ENCODE measurements around the gene TMEM217. TPM values are rescaled to one million over a fixed set of nuclear protein-coding genes. Genes with fewer than 3 reads are reported as not detected.

The TMEM217 gene
- total RNA-seq, 4 donors from 2014 or later = 1.4 to 4.7 (median 2.0) TPM

GRCh38 chr6:37279366-37280134 lies 21.6 kb upstream of the TMEM217 start:
- Histone ChIP-seq H3K36me3 (peaks cover 5 to 57% (median 7%) of the 10 kb centered on the region in 3 donors), H3K27me3 (no peaks in the 10 kb centered on the region), H3K4me1 (peaks cover 0 to 26% (median under 1%) of the 10 kb centered on the region in 3 donors), H3K4me3 (no peak overlapping the region), H3K27ac (peak overlapping the region in 1 of 4 donors; percentile 42), H3K9me3 (no peaks in the 10 kb centered on the region)
- intact Hi-C loops (cut with DNase I) = no loop called here
- DNase-seq = no peak
- no peak for TF ChIP-seq POLR2A (IDR thresholded peaks at IDR 0.05)
- no peak for TF ChIP-seq CTCF (IDR thresholded peaks at IDR 0.05)
- WGBS, 2 donors = 78 to 94% methylated on average over 8 to 9 of the region's 9 CpGs

- DNase-seq = no peak
- intact Hi-C loops (cut with DNase I) = no loop called here
- Histone ChIP-seq H3K4me3 (no peak overlapping the region), H3K36me3 (peaks cover 0 to 40% (median 0%) of the 10 kb centered on the region in 3 donors), H3K27ac (no peak overlapping the region), H3K27me3 (no peaks in the 10 kb centered on the region), H3K4me1 (peaks cover 0 to 26% (median 0%) of the 10 kb centered on the region in 3 donors), H3K9me3 (no peaks in the 10 kb centered on the region)
- TF ChIP-seq CTCF (IDR thresholded peaks at IDR 0.05) (no peak), POLR2A (IDR thresholded peaks at IDR 0.05) (no peak)
- 83% methylated on average over 6 of the region's 6 CpGs for WGBS, 2 donors
These were observed 19.1 kb upstream of the TMEM217 start for GRCh38 chr6:37277001-37277409.

GRCh38 chr6:37275350-37275749 lies 17.4 kb upstream of the TMEM217 start:
- peaks cover 0 to 38% (median 0%) of the 10 kb centered on the region in 3 donors for H3K36me3 ChIP-seq
- no peak for DNase-seq
- H3K4me3 ChIP-seq = no peak overlapping the region
- 78 to 83% methylated on average over 1 of the region's 1 CpG for WGBS, 2 donors
- TF ChIP-seq POLR2A (IDR thresholded peaks at IDR 0.05) (no peak), CTCF (IDR thresholded peaks at IDR 0.05) (no peak)
- no peaks in the 10 kb centered on the region for H3K27me3 ChIP-seq
- H3K27ac ChIP-seq = no peak overlapping the region
- intact Hi-C loops (cut with DNase I) = no loop called here
- no peaks in the 10 kb centered on the region for H3K9me3 ChIP-seq
- H3K4me1 ChIP-seq = peaks cover 0 to 25% (median 0%) of the 10 kb centered on the region in 3 donors

GRCh38 chr6:37273690-37274089 lies 15.7 kb upstream of the TMEM217 start:
- TF ChIP-seq POLR2A (IDR thresholded peaks at IDR 0.05) (no peak), CTCF (IDR thresholded peaks at IDR 0.05) (no peak)
- intact Hi-C loops (cut with DNase I) = no loop called here
- no peaks in the 10 kb centered on the region for H3K27me3 ChIP-seq
- peaks cover 0 to 22% (median 0%) of the 10 kb centered on the region in 3 donors for H3K4me1 ChIP-seq
- DNase-seq = no peak
- 64 to 82% methylated on average over 3 of the region's 3 CpGs for WGBS, 2 donors
- H3K9me3 ChIP-seq = no peaks in the 10 kb centered on the region
- H3K27ac ChIP-seq = no peak overlapping the region
- peaks cover 0 to 43% (median 0%) of the 10 kb centered on the region in 3 donors for H3K36me3 ChIP-seq
- no peak overlapping the region for H3K4me3 ChIP-seq

GRCh38 chr6:37272834-37273566 lies 15.1 kb upstream of the TMEM217 start:
- Histone ChIP-seq H3K36me3 (peaks cover 0 to 43% (median 0%) of the 10 kb centered on the region in 3 donors), H3K9me3 (no peaks in the 10 kb centered on the region), H3K27ac (no peak overlapping the region), H3K4me1 (peaks cover 0 to 22% (median 0%) of the 10 kb centered on the region in 3 donors), H3K27me3 (no peaks in the 10 kb centered on the region), H3K4me3 (no peak overlapping the region)
- TF ChIP-seq CTCF (IDR thresholded peaks at IDR 0.05) (no peak), POLR2A (IDR thresholded peaks at IDR 0.05) (no peak)
- WGBS, 2 donors = 67 to 73% methylated on average over 5 to 8 of the region's 8 CpGs
- intact Hi-C loops (cut with DNase I) = no loop called here
- no peak for DNase-seq

All from esophagus squamous epithelium (tissue), 5 donors.